GM18526 (cell line): ENCODE results near the gene CBX8.

Experiments used
- POLR2A ChIP-seq: IDR thresholded peaks from 3 replicates; pipeline ENCODE4 v1.6.1; 2011; ENCODE audit not compliant: insufficient read length; ENCODE audit errors: extremely low read depth

The CBX8 gene

DNA sequence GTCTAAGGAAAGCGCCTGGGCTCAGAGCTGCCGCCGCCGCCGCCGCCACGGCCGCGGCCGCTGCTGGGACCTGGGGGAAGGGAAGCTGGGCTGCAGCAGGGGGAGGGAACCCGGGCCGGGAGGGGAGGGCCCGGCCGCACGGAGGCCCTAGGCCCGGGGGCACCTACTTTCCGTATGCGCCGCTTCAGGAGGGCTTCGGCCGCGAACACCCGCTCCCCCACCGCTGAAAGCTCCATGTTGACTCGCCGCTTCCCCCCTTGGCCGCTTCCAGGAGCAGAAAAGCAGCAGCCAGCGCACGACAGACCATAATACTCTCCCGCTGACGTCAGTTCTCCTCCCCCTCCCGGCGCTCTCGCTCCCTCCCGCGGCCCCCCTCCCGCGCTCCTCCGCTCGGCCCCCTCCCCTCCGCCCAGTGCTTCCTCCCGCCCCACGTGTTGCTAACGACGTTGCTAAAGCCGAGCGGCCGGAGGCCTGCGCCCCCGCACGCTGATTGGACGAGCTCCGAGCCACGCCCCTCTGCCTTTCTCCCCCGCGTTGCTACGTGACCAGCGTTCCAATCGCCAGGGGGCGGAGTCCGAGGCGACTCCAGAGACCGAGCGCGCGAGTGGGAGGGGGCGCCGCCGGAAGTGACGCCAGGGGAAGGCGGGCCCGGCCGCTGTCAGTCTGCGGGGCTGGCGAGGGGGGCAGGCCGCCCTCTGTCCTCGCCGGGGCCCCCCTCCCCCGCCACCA lies at the start of gene CBX8:
Gene CBX8 (minus strand): TSS at position 315 of the 729 bp plus-strand sequence. CDS start 79 bp downstream, at position 236.
- peak; percentile 54 for TF ChIP-seq POLR2A

DNA sequence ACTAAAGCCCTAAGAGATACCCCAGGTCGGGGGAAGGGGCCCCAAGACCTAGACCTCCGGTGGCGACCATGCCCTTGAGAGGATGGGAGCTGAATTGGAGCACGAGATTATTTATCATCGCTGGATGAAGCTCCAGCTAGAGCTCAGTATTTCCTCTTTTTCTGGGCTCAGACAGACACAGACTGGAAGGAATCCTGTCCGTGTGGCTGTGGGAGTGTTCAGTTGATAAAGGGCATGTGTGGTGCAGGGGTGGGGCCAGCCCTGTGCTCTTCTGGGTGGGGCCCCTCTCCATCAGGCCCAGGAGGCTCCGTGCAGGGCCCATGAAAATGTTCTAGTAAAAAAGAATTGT lies 48.7 kb upstream of the CBX8 start:
- TF ChIP-seq POLR2A, result no peak

DNA sequence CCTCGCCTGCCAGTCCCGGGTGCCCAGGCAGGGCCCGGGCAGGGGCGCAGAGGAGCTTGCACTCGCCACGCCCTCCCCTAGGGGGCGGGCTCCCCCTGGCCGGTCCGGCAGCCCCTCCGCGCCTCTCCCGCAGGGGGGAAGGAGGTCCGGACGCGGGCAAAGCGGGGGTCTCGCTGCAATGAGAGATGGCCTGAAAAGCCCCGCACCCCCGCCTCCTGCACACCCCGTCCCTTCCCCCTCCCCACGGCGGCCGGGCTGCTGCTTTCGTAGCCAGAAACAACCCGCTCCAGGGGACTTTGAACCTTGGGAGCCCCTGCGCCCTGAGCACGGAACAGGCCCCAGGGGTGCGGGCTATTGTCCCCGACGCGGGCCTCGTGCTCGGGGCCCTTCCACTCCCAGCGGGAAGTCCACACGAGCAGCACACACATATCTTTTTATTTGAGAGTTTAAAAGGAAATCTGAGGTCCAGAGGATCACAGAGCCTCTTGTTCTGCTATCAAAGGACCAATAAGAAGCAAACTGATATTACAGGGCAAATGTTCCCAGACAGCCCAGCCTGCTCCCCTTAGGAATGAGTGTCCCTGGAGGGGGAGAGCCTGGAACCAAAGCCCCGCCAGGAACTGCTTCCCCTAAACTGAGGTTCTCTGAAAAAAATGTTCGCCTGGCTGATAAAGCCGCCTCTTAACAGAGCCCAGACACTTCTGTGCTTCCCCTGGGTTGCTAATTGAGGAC lies 48.2 kb upstream of the CBX8 start:
- TF ChIP-seq POLR2A, result no peak

DNA sequence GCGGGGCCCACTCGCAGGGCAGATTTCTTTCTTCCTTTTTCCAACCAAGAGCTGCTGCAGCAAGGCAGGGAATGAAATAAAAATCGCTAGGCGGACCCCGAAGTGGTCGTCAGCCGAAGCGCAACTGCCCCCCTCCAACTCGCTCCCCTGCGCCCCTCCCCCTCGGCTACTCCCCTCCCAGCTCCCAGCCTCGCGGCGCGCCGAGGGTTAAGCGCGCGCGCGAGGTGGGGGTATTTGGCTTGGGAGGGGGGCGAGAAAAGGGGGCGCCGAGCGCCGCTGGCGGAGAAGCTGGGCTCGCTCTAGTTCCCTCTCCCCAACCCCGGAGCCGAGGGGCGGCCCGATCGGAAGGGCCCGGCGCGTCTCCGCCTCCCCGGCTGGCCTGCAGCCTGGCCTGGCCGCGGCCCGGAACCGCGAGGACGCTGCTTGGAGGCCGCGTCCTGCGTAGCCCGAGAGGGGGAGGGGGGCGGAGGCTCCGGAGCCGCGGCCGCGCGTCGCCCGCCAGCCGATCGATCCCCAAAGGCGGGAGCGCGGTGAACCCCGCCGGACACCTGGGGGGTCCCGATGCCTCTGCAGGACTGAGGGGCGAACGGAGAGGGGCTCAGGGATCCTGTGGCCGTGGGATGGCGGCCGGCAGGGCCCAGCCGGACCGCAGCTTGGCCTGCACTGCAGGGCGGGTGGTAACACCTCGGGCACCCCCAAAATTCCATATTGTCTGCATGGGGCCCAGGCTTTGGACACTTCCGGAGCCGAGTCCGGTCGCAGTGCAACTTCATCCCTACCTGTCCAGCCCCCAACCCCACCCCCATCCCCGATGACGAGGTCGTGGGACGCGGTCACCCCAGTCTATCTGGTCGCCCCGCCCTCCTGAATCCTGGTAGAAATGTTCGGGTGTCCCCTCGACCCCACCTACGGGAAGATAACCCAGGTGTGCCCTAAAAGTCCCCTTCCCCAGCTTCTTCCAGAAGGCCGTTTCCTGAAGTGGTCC lies 47.2 kb upstream of the CBX8 start:
- TF ChIP-seq POLR2A, result no peak

DNA sequence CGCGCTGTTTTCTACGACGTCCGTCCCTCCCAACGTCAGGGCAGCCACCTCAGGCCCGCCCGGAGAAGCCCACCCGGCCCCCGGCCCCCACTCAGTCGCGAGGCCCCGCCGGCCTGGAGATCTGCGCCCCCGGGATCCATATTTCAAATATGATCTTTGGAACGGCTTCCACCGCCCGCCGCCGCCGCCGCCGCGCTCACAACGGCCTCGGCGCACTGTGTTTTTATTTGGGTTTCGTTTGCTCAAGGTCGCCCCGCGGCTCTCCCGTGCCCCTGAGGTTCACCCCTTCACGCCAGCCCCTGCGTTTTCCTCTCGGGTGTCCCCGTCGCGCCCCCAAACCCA lies 46.6 kb upstream of the CBX8 start:
- TF ChIP-seq POLR2A, result no peak

DNA sequence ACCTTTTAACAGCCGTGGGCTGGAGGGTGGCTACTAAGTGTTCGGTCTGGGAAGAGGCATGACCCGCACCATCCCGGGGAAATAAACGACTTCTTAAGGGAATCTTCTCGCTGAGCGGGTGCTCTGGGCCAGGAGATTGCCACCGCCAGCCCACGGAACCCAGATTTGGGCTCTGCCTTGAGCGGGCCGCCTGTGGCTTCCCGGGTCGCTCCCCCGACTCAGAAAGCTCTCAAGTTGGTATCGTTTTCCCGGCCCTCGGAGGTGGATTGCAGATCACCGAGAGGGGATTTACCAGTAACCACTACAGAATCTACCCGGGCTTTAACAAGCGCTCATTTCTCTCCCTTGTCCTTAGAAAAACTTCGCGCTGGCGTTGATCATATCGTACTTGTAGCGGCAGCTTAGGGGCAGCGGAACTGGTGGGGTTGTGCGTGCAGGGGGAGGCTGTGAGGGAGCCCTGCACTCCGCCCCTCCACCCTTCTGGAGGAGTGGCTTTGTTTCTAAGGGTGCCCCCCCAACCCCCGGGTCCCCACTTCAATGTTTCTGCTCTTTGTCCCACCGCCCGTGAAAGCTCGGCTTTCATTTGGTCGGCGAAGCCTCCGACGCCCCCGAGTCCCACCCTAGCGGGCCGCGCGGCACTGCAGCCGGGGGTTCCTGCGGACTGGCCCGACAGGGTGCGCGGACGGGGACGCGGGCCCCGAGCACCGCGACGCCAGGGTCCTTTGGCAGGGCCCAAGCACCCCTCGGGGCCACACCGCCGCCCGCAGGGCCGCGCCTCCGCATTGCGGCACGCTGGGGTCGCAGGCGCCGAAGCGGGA lies 46.0 kb upstream of the CBX8 start:
- TF ChIP-seq POLR2A, result no peak

DNA sequence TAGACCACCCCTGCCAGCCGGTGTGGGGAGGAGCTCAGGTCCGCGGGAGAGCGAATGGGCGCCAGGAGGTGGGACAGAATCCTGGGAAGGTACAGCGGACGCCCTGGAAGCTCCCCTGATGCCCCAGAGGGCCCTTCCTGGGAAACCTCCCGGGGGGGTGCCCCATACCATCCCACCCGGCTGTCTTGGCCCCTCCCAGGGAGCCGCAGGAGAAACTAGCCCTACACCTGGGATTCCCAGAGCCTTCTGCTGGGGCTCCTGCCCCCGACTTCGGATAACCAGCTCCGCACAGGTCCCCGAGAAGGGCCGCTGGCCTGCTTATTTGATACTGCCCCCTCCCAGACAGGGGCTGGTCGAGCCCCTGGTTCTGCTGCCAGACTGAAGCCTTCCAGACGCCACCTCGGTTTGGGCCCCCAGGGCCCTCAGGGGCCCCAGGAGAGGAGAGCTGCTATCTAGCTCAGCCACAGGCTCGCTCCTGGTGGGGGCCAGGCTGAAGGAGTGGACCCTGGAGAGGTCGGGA lies 45.3 kb upstream of the CBX8 start:
- no peak for TF ChIP-seq POLR2A

DNA sequence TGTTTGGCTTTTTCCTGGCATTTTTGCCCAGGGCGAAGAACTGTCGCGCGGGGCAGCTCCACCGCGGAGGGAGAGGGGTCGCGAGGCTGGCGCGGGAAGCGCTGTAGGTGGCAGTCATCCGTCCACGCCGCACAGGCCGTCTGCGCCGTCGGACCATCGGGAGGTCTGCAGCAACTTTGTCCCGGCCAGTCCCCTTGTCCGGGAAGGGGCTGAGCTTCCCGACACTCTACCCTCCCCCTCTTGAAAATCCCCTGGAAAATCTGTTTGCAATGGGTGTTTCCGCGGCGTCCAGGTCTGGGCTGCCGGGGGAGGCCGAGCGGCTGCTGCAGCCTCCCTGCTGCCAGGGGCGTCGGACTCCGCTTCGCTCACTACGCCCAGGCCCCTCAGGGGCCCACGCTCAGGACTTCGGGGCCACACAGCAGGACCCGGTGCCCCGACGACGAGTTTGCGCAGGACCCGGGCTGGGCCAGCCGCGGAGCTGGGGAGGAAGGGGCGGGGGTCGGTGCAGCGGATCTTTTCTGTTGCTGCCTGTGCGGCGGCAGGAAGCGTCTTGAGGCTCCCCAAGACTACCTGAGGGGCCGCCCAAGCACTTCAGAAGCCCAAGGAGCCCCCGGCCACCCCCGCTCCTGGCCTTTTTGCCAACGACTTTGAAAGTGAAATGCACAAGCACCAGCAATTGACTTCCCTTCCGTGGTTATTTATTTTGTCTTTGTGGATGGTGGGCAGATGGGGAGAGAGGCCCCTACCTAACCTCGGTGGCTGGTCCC lies 44.7 kb upstream of the CBX8 start:
- TF ChIP-seq POLR2A, result no peak

DNA sequence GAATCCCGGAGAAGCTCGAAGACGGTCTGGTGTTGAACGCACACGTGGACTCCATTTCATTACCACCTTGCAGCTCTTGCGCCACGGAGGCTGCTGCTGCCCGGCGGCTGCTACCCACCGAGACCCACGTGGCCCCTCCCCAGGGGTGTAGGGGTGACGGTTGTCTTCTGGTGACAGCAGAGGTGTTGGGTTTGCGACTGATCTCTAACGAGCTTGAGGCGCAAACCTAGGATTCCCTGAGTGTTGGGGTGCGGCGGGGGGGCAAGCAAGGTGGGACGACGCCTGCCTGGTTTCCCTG lies 44.1 kb upstream of the CBX8 start:
- TF ChIP-seq POLR2A, result no peak

DNA sequence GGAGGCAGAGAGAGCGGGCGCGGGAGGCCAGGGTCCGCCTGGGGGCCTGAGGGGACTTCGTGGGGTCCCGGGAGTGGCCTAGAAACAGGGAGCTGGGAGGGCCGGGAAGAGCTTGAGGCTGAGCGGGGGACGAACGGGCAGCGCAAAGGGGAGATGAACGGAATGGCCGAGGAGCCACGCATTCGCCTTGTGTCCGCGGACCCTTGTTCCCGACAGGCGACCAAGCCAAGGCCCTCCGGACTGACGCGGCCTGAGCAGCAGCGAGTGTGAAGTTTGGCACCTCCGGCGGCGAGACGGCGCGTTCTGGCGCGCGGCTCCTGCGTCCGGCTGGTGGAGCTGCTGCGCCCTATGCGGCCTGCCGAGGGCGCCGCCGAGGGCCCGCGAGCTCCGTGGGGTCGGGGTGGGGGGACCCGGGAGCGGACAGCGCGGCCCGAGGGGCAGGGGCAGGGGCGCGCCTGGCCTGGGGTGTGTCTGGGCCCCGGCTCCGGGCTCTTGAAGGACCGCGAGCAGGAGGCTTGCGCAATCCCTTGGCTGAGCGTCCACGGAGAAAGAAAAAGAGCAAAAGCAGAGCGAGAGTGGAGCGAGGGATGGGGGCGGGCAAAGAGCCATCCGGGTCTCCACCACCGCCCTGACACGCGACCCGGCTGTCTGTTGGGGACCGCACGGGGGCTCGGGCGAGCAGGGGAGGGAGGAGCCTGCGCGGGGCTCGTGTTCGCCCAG lies 43.6 kb upstream of the CBX8 start:
- no peak for TF ChIP-seq POLR2A

DNA sequence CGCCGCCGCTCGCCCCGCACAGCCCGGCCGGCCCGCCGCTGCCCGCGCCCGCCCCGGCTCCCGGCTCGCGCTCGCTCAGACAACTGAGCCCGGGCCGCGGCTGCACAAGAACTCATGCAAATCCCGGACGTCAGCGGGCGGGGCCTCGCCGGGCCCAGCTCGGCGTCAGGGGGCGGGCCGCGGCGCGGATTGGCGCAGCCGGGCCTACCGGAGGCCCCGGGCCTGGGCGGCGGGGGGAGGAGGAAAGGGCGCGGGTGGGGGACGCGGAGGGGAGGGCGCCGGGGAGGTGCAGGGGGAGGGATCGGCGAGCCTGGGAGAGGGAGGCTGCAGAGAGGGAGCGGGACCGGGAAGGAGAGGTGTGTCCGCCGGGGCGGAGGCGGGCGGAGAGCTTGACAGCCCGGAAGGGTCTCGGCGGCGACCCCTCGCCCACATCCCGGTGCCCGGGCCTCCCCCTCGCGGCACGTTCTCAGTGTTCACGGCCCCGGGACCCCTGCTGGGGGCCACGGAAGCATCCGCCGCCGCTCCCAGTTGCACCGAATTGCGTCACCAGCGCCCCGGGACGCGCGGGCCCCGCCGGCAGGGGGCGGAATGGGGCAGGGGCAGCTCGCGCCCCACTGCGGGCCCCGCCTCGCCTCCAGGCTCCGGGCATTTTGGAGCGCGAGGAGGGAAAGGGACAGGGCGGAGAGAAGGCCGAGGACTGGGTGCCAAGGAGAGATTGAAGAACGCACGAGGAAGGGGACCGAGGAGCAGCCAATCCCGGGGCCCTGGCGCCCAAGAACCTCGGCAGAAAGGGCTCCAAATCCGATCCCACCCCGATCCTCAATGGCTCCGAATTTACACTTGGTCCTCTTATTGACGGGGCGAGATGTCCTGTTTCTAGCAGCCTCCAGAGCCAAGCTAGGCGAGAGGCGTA lies 42.7 kb upstream of the CBX8 start, which contains the start of gene CBX4:
Gene CBX4 (minus strand): TSS at position 85 of the 913 bp plus-strand sequence. CDS start 189 bp downstream, outside the sequence.
- TF ChIP-seq POLR2A, result peak; percentile 93

DNA sequence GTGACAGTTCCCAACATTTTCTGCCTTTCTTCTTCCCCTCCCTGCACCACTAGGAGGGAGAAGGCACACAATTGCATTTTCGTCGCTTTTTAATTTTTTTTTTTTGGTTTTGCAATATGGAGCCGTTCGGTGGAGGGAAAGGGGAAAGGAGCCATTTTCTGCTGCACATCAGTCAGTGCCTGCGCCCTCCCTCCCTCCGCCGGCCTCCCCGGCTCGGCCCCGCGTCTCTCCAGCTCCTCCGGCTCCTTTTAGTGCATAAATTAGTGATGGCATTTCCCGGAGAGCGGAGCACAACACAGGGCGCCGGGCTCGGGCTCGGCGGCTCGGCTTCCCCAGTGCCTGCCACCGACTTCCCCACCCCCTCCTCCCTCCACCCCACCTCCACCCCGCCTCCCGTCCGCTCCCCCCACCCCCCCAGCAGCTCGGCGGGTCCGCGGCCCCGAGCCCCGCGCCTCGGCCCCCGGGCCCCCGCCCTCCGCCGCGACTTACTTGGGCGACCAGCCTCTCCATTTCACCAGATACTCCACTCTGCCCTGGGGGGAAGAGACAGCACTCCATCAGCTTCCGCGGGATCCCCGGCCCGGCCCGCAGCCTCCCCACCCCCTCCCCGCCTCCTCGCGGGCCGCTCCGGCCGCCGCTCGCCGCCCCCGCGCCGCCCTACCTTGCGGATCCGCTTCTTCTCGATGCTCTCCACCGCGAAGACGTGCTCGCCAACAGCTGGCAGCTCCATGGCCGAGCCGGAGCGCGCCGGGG lies 41.8 kb upstream of the CBX8 start:
- no peak for TF ChIP-seq POLR2A
